ENCODE results near the gene DUSP14.

The DUSP14 gene

GRCh38 chr17:37479025-37479424, 10.7 kb upstream of the DUSP14 start:
- no peak for DNase-seq (ENCODE audit: low read depth in 1 of 2, low spot score in 1 of 2)
- TF ChIP-seq SPI1 (IDR thresholded peaks at IDR 0.05; ENCODE audit: borderline replicate concordance, low read depth) (no peak), POLR2AphosphoS5 (IDR thresholded peaks at IDR 0.05; ENCODE audit: low read depth) (no peak), CTCF (IDR thresholded peaks at IDR 0.05; ENCODE audit: insufficient read depth, low read length) (no peak), GABPA (IDR thresholded peaks at IDR 0.05; ENCODE audit: low read depth) (no peak)
- TF ChIP-seq, protein P1, sequence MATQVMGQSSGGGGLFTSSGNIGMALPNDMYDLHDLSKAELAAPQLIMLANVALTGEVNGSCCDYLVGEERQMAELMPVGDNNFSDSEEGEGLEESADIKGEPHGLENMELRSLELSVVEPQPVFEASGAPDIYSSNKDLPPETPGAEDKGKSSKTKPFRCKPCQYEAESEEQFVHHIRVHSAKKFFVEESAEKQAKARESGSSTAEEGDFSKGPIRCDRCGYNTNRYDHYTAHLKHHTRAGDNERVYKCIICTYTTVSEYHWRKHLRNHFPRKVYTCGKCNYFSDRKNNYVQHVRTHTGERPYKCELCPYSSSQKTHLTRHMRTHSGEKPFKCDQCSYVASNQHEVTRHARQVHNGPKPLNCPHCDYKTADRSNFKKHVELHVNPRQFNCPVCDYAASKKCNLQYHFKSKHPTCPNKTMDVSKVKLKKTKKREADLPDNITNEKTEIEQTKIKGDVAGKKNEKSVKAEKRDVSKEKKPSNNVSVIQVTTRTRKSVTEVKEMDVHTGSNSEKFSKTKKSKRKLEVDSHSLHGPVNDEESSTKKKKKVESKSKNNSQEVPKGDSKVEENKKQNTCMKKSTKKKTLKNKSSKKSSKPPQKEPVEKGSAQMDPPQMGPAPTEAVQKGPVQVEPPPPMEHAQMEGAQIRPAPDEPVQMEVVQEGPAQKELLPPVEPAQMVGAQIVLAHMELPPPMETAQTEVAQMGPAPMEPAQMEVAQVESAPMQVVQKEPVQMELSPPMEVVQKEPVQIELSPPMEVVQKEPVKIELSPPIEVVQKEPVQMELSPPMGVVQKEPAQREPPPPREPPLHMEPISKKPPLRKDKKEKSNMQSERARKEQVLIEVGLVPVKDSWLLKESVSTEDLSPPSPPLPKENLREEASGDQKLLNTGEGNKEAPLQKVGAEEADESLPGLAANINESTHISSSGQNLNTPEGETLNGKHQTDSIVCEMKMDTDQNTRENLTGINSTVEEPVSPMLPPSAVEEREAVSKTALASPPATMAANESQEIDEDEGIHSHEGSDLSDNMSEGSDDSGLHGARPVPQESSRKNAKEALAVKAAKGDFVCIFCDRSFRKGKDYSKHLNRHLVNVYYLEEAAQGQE (IDR thresholded peaks at IDR 0.05; ENCODE audit: insufficient replicate concordance, low read depth) = no peak
- H3K27ac ChIP-seq (replicated peaks) = no peak overlapping the region
- no peak overlapping the region for H3K4me3 ChIP-seq (replicated peaks; ENCODE audit: insufficient read depth, low read length)
- H3K27me3 ChIP-seq (ENCODE audit: insufficient read depth, poor library complexity, severe bottlenecking) = no peaks in the 10 kb centered on the region

DNA sequence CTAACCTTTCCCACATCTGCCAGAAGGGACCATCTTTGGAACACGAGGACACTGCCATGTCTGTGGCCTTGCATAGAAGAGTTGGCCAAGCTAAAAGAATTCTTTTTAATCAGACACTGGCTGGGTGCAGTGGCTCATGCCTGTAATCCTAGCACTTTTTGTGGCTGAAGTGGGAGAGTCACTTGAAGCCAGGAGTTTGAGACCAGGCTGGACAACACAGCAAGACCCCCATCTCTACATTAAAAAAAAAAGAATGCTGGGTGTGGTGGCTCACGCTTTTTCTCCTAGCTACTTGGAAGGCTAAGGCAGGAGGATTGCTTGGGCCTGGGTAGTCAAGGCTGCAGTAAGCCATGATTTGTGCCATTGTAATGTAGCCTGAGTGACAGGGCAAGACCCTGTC, 9.3 kb upstream of the DUSP14 start:
- Histone ChIP-seq H3K27me3 (ENCODE audit: insufficient read depth, poor library complexity, severe bottlenecking) (no peaks in the 10 kb centered on the region), H3K27ac (replicated peaks) (no peak overlapping the region), H3K4me3 (replicated peaks; ENCODE audit: insufficient read depth, low read length) (no peak overlapping the region)
- no peak for TF ChIP-seq SPI1 (IDR thresholded peaks at IDR 0.05; ENCODE audit: borderline replicate concordance, low read depth)
- TF ChIP-seq, protein P1 (IDR thresholded peaks at IDR 0.05; ENCODE audit: insufficient replicate concordance, low read depth) = no peak
- TF ChIP-seq GABPA (IDR thresholded peaks at IDR 0.05; ENCODE audit: low read depth) = no peak
- no peak for TF ChIP-seq CTCF (IDR thresholded peaks at IDR 0.05; ENCODE audit: insufficient read depth, low read length)
- no peak for DNase-seq (ENCODE audit: low read depth in 1 of 2, low spot score in 1 of 2)

DNA sequence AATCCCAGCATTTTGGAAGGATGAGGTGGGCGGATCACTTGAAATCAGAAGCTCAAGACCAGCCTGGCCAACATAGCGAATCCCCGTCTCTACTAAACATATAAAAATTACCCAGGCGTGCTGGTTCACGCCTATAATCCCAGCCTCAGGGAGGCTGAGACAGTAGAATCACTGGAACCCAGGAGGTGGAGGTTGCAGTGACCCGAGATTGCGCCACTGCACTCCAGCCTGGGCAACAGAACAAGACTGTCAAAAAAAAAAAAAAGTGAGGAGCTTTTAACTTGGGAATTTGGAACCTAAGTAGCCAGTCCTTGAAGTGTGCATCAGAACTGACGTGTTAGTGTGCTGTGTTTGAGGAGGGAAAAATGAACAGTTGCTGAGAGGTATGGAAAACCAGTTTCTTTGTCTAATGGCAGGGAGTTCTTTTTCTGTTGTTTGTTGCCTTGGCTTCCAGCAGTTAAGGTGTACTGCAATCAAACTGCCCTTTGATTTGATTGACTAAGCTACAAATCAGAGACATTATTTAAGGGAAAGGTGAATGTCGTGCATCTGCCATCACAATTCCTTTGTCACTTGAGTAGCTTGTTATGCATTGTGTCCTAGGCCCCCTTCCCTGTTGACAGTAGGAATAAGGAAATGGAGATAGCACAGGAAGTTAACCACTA, 8.6 kb upstream of the DUSP14 start:
- DNase-seq (ENCODE audit: low read depth in 1 of 2, low spot score in 1 of 2) = no peak
- TF ChIP-seq GABPA (IDR thresholded peaks at IDR 0.05; ENCODE audit: low read depth) = no peak
- TF ChIP-seq, protein P1 (IDR thresholded peaks at IDR 0.05; ENCODE audit: insufficient replicate concordance, low read depth) = no peak
- TF ChIP-seq CTCF (IDR thresholded peaks at IDR 0.05; ENCODE audit: insufficient read depth, low read length) = no peak
- no peak for TF ChIP-seq SPI1 (IDR thresholded peaks at IDR 0.05; ENCODE audit: borderline replicate concordance, low read depth)
- TF ChIP-seq POLR2AphosphoS5 (IDR thresholded peaks at IDR 0.05; ENCODE audit: low read depth) = no peak
- no peak overlapping the region for H3K4me3 ChIP-seq (replicated peaks; ENCODE audit: insufficient read depth, low read length)
- H3K27ac ChIP-seq (replicated peaks) = no peak overlapping the region
- no peaks in the 10 kb centered on the region for H3K27me3 ChIP-seq (ENCODE audit: insufficient read depth, poor library complexity, severe bottlenecking)
